Kidney capillary endothelial cell (primary cell): ENCODE data around the gene IL12RB1.
"Not testable (repeated sequence)": the region's sequence is repeated elsewhere in the genome, so short reads cannot be mapped to it uniquely, and the experiment has no call there.

Source experiments
- DNase-seq: peaks from one replicate; pipeline ENCODE4 v3.0.0-alpha.2; 2018; ENCODE audit warnings: low spot score

The IL12RB1 gene

DNA sequence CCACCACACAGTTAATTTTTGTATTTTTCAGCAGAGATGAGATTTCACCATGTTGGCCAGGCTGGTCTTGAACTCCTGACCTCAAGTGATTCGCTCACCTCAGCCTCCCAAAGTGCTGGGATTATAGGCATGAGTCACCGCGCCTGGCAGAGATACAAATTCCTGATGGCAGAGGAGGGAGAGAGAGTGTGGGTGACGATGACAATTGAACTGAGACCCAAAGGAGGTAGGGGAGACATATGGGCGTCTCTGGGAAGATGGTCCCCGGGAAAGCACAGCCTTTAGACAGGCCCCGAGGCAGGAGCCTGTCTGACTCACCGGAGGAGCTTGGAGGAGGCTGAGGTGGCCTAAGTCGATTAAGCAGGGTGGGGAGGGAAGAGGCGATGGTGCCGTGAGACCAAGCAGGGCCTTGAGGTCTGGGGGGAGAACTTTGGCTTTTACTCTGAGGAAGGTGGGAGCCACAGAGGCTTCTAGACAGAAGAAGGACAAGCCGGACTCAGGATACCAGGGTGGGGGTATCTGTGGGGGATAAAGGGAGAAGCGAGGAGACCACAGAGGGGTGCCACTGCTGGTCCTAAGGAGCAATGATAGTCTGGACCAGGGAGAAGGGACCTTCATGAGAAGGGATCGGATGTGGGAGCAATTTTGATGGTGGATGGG, 40.5 kb downstream of the IL12RB1 start:
- DNase-seq, result no peak

DNA sequence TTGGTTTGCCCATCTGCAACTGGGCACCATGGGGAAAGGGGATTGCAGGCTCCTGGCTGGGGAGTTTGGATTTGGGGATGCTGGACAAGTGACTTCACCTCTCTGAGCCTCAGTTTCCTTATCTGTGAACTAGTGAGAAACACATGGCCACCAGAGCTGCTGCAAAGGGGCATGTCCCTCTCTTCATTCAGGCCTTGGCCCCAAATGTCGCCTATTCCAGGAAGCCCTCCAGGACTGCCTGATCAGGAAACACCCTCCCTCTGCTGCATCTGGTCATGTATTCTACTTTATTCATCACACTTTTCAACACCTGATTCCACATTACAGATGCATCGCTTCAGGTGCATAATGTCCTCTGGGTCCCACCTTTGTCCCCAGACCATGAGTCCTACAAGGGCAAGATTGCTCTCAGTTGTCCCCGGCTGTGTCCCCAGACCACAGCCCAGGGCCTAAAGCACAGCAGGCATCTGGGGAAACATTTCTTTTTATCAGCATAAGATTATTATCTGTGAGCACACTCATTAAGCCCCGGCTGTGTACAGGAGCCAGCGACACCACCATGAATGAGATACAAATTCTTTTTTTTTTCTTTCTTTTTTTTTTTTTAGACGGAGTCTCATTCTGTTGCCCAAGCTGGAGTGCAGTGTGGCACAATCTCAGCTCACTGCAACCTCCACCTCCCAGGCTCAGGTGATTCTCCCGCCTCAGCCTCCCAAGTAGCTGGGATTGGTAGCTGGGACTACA, 41.3 kb downstream of the IL12RB1 start:
- no peak for DNase-seq

DNA sequence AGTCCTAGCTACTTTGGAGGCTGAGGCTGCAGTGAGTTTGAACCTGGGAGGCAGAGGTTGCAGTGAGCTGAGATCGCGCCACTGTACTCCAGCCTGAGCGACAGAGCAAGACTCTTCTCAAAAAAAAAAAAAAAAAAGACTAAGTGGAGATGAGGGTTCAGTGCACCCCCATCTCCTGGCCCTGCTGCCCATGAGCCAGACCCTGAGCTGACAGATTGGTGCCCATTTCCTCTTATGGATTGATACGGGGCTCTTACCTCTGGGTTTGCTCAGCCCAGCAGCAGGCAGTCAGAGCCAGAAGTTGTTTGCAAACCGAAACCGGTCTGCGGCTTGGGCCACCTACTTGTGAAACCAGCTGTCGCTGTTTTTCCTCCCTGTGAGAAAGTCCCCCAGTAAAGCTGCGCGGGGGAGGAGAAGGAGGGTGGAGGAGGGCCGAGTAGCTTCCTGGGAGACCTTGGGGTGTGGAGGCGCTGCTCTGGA, 41.9 kb downstream of the IL12RB1 start:
- no peak for DNase-seq

DNA sequence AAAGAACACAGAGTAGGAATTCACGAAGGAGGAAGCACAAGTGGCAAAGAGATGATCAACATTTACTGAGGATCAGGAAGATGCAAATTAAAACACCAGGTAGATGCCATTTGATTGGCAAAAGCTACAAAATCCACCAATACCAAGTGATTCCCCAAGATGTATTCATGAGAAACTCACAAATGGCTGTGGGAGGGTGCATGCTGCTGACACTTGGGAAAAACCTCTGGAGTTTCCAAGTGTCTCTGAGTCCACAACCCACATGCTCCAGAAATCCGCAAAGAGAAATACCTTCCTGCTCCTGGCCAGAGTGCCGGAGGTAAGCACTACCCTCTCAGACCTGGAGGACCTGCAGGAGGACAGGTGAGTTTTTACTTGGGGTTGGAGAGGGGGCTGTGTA, 43.1 kb downstream of the IL12RB1 start:
- DNase-seq, result no peak

DNA sequence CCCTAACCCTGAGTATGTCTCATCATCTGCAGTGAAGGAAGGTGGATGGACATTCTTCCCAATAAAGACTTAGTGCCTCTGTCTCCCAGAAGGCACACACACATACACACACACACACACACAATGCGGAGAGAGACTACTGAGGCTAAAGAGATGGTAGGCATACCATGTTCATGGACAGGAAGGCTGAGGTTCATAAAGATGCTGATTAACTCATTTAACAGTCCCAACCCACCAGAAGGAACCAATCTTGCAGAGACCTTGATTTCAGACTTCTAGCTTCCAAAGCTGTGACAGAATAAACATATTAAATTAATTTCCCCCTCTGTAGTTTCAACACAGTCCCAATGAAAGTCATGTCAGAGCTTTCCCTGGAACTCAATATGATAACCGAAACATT, 45.7 kb downstream of the IL12RB1 start:
- DNase-seq, result no peak

DNA sequence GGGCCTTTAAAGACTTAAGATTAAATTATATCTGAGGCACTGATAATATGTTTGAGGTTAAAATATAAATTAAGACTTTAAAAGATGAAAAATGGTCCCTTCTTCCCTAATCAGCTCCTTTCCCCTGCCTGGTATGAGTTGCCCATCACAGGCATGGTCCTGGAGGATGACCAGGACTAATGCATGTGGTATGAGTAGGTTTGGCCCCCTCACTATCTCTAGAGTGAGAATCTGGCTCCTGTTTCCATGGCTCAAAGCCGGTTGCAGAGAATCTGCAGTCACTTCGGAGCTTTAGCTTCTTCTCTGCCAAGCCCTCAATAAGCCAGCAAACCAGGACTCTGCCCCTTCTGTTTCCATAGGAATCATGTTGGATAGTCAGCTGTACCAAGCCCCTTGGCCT, 54.6 kb downstream of the IL12RB1 start:
- not testable (repeated sequence) for DNase-seq

DNA sequence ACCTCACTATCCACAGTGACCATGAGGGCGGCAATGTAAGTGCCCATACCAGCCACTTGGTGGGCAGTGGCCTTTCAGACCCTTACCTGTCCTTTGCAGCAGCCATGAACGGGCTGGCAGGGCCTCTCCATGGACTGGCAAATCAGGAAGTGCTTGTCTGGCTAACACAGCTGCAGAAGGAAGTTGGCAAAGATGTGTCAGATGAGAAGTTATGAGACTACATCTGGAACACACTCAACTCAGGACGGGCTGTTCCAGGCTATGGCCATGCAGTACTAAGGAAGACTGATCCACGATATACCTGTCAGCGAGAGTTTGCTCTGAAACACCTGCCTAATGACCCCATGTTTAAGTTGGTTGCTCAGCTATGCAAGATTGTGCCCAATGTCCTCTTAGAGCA, 55.3 kb downstream of the IL12RB1 start:
- DNase-seq, result not testable (repeated sequence)

DNA sequence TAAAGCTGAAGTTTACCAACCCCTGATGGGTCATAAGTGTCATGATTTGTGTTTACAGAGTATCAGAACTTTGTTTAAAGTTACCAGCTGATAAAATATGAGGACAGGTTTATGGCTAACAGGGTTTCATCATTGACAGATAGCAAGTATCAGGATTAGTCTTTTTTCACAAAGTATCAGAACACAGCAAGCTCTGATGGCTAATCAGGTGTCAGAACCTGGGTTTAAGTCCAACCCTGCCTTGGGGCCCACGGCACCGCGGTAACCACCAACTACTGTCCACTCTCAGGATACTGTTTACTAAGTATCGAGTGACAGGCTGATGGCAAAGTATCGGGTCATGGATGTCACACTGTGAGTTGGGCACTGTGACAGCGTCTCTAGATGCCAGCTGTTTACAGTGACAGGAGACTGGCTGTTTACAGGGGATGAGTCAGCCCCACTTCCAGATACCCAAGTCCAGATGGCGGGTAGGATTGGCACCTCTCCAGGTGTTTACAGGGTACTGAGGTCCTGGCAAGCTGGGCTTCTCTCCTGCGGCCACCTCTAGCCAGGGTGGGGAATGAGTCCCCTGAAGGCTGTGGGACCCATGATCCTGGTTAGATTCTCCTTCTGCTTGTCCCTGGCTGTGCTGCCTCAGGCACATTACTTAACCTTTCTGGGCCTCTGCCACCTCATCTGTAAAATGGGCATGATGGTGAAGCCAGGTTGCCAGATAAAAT, 57.0 kb downstream of the IL12RB1 start:
- no peak for DNase-seq

DNA sequence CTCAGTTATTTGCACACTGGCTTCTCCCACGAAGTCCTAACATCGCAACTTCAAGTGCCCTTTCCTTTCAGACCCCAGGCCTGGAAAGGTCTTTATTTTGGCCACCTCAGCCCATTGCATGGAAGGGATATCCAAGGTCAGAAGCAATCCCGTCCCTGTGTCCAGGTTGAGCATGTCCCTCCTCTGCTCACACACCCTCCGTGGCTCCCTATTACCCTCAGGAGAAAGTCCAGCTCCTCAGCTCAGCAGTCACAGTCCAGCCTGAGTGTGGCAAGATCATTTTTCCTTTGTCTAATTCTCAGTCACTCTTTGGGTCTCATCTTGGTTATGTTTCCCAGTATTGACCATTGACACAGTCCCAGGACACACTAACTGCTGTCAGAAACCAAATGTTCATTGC, 59.6 kb downstream of the IL12RB1 start:
- no peak for DNase-seq

DNA sequence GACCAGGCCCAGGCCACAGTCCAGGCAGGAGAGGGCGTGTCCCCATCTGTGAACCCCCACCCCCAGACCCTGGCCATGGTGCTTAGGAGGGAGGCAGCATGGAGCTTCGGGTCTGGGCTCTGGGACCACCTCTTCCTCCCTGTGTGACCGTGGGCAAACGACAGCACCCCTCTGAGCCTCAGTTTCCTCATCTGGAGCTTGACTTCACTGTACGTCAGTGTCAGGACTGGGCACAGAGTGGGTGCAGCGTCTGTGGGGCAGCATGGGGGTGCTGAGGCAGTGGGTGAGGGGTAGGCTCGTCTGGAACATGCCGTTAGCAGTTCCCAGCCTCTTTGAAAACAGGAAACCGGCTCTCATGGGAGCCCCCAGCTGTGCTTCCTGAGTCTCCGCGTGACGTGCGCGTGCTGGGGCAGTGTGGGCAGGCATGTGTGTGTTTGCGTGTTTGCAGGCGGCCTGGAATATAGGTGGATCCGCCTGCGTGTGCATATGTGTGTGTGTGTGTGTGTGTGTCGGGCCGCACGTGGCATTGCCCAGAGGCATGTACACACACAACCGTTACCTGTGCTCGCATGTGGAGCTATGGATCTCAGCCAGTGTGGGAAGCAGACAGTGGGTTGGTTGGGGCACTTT, 63.0 kb downstream of the IL12RB1 start:
- DNase-seq, result peak; percentile 83

DNA sequence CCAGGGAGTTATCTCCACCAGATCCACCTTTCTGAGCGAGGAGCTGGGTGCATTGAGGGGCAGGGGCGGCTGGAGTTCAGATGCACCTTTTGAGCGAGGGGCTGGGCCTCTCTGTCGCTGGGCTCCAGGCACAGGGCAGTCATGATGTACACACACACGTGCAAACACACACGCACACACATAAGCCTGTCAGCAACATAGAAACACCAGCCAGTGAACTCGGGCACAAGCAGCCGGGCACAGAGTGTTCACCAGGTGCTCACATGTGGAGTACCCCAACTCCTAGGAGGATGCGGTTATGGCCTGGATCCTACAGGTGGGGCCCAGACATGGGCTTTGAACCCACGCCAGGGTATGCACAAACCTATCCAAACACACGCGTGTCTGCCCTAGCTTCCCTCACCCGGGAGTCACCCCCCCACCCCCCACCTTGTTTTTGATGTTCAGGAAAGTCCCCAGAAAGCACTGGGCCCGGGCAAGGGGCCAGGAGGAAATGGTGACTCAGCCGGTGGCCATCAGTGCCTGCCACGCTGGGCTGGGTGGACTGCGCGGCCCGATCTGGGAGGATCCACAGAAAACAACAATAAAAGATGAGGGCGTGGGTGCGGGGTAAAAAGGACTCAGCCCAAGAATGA, 65.5 kb downstream of the IL12RB1 start:
- peak; percentile 91 for DNase-seq

DNA sequence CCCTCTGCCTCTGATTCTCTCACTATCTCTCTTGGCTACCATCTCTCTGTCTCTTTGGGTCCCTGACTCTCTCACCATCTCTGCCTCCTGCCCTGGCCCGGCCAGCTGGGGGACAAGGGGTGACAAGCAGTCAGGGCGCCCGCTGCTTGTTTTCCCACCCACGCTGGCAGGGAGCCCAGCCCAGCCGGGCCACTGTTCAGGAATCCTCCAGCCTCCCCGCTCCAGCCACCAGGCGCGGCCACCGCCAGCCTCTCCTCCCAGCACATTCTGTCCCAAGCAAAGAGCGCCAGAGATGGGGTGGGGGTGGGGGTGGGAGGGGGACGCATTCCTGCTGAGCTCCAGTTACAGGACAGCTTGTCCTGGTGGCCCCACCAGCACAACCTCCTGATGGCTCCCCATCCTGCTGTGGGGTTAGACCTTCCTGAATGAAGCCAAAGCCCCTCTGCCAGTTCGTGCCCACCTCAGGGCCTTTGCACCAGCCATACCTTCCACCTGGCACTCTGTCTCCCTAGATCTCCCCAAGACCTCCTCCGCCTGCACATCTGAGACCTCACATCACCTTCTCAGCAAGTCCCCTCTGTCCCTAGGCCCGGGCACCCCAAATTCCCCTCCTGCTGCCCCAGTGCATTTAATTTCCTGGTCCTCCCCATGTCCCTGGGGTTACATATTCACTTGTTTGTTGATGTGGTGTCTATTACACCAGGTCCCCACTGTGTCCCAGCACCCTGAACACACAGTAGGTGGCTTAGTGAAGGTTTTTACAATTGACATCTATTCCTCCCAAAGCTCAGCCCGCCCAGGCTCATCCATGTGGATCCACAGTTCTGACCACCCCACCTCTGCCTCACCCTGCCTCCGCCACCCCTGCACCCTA, 66.3 kb downstream of the IL12RB1 start:
- no peak for DNase-seq

DNA sequence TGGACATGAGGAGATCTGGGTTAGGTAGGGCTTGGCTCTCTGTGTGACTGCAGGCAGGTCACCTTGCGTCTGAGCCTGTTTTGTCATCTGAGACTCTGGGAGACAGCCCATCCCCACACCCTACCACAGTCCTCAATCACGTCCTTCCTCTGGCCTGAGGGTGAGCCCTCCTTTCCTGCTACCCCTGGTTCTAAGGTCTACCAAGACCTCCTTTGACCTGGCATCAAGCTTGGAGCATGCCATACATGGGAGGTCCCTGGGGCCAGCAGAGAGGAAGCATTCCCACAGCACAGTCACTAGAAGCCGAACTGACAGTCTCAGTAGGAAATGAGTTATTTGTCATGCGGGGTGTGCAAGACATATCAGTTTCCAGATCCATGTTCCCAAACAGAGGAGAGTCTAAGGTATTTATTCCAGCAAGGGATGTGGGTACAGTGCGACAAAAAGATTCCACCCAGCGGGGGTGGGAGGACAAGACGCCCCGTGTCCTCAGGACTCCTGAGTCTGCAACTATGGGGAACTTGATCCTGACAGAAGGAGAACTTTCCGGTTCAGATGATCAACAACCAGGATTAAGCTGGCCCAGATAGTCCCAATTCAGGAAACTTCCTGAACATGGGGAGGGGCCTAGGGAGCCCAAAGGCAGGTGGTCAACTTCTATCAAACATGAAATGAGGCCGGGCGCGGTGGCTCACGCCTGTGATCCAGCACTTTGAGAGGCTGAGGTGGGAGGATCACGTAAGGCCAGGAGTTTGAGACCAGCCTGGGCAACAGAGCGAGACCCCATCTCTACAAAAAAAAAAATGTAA, 69.3 kb downstream of the IL12RB1 start:
- peak; percentile 77 for DNase-seq

DNA sequence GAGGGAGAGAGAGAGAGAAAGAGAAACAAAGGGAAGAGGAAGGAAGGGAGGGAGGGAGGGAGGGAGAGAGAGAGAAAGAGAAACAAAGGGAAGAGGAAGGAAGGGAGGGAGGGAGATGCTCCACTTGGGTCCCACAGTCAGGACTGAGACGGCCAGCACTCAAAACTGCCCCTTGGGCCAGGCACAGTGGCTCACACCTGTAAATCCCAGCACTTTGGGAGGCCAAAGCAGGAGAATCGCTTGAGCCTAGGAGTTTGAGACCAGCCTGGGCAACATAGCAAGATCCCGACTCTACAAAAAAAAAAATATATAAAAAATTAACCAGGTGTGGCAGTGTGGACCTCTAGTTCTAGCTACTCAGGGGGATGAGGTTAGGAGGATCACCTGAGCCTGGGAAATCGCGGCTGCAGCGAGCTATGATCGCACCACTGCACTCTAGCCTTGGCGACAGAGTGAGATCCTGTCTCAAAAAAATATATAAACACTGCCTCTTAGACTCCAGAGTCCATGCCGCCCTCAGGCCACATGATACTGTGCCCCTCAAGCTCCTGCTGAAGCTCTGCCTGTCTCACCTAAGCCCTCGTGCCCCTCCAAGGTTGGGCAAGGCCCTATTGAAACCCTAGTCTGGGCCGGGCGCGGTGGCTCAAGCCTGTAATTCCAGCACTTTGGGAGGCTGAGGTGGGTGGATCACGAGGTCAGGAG, 70.4 kb downstream of the IL12RB1 start:
- no peak for DNase-seq

DNA sequence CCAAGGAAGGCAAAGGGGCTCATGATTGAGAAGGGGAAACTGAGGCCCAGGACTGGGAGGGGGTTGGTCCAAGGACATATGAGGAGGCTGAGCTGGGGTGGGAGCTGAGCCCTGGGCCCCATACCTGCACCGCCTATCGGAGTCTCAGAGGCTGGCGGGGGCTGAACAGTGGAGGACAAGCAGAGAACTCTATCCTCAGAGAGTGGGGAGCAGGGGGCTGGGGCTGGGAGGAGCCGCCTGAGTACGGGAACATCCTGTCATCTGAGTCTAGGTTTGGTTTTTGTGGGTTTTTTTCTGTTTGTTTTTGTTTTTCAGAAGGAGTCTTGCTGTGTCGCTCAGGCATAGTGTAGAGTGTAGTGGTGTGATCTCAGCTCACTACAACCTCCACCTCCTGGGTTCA, 72.5 kb downstream of the IL12RB1 start:
- no peak for DNase-seq

DNA sequence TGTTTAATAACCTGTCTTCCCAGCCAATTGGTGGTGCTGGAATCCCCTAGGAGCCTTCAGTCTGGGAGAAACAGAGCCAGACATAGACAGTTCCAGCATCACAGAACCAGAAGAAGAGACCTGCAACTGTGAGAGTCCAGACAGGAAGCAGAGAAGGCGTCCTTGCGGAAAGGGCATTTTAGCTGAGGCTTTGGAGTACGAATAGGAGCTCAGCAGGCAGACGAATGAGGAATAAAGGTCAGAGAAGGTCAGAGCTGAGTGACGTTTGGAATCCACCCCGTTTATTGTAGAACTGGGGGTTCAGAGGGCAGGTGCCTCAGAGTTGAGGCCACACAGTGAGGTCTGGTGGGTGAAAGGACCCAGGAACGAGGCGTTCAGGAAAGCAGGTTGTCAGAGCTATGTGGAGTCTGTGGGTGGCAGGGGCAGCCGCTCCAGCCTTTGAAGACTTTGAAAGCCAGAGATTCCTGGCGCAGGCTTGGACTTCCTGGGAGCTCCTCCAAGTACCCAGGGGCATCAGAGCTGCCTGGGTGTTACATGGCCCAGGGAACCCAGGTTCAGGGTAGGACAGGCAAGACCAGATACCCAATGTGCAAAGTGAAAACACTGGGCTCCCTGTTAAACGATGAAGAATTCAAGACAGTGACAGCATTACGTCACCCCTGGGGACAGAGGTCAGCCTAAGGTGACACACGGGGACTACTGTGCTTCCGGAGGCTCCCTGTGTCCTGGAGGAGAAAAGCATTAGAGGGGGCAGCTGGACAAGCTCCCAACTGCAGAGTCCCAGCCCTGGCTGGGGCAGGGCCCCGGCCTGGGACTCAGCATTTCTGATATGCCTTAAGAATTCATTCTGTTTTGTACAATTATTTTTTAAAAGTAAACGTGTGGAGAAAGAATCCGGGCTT, 73.3 kb downstream of the IL12RB1 start:
- no peak for DNase-seq

DNA sequence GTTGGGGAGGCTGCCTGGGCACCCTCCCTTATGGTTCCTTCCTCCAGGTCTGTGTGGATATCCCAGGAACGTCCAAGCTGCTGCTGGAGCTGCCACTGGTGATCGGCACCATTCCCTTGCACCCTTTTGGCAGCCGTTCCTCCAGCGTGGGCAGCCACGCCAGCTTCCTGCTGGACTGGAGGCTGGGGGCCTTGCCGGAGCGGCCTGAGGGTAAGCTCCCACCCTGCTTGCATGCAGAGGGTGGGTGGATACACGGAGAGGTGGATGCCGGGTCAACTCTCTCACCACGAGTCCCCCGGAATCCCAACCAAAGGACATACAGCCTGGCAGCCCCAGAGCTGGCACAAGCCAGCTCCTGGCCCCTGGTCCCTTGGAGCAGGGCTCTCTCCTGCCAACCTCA, 76.6 kb downstream of the IL12RB1 start:
- no peak for DNase-seq

DNA sequence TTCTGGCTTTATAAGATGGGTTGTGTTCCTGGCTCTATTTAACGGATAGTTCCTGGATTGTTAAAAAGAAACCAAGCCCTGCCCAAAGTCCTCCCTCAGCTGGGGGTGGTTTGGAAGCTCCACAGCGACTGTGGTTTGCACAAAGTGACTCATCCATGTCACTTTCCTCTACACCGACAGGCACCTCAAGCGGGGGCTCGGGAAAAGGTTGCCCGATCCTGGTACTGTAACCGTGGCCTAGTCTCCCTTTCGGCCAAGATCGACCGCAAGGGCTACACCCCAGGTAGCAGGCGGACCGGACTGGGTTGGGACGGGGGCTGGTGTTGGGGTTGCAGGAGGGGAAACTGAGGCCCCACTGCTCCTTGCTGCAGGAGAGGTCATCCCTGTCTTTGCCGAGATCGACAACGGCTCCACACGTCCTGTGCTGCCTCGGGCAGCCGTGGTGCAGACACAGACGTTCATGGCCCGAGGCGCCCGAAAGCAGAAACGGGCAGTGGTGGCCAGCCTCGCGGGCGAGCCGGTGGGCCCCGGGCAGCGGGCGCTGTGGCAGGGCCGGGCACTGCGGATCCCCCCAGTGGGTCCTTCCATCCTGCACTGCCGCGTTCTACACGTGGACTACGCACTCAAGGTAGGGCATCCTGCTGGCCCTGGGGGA, 77.2 kb downstream of the IL12RB1 start:
- no peak for DNase-seq
